Sciatic nerve (tissue), 2 donors: Measurements from ENCODE around the gene BAZ1B. TPM values are rescaled to one million over a fixed set of nuclear protein-coding genes. Genes with fewer than 3 reads are reported as not detected.
"Not testable (repeated sequence)": the region's sequence is repeated elsewhere in the genome, so short reads cannot be mapped to it uniquely, and the experiment has no call there.

Experiments used
- ATAC-seq: fragments of 200-7000 bp; cut with Tn5 transposase; one replicate; pipeline ENCODE4 v1.9.1; 2020; ENCODE audit warnings: mild to moderate bottlenecking, moderate library complexity
- DNase-seq: peaks from one replicate; pipeline ENCODE4 v3.0.0-alpha.2; 2020; ENCODE audit warnings: low spot score
- intact Hi-C: fragments of 100-400 bp; cut with DNase I; formaldehyde crosslinking; loops from one replicate; pipeline ENCODE4 v1.14.2; 2022
- total RNA-seq: library from RNA; stranded (reverse); fragmentation: NEBNext Ultra II Directional; extraction: Animal tissue kit (Norgen Biotek cat#: 25700); gene quantifications from one replicate; pipeline ENCODE4 v1.2.1, GENCODE V29; 2021
- donor health status: DM: no; HTN: no; CAD: no.
- donor health status: DM: no; HTN: no; CAD: no.

The BAZ1B gene
- total RNA-seq, result 66.9 TPM

- intact Hi-C loops, result no loop called here
- DNase-seq, result peak; percentile 98
- ATAC-seq, result peak; percentile 99
These were observed at the start of gene BAZ1B for GRCh38 chr7:73522105-73522872. BAZ1B (minus strand) TSS chr7:73522293; CDS start chr7:73521933, 360 bp downstream.

- DNase-seq (no peak), ATAC-seq (no peak)
- intact Hi-C loops, result no loop called here
These were observed 48.9 kb upstream of the BAZ1B start for GRCh38 chr7:73570977-73571376.

GRCh38 chr7:73570521-73570920 lies 48.4 kb upstream of the BAZ1B start:
- no peak for ATAC-seq

GRCh38 chr7:73569042-73569608 lies 47.0 kb upstream of the BAZ1B start:
- no peak for ATAC-seq
- no peak for DNase-seq
- intact Hi-C loops, result no loop called here

More at GRCh38 chr7:73570521-73570920, 48.4 kb upstream of the BAZ1B start:
- DNase-seq, result no peak
- intact Hi-C loops, result no loop called here

GRCh38 chr7:73567846-73568685 lies 46.0 kb upstream of the BAZ1B start:
- ATAC-seq, result no peak

GRCh38 chr7:73567140-73567539 lies 45.0 kb upstream of the BAZ1B start:
- ATAC-seq (no peak), DNase-seq (no peak)
- intact Hi-C loops, result no loop called here

More at GRCh38 chr7:73567846-73568685, 46.0 kb upstream of the BAZ1B start:
- DNase-seq, result no peak
- intact Hi-C loops, result no loop called here

- intact Hi-C loops, DNase-seq, ATAC-seq: not testable (repeated sequence)
These were observed 44.3 kb upstream of the BAZ1B start for GRCh38 chr7:73566431-73566830.

GRCh38 chr7:73565675-73566340 lies 43.7 kb upstream of the BAZ1B start:
- no peak for DNase-seq
- intact Hi-C loops, result no loop called here
- ATAC-seq, result no peak

- ATAC-seq, result no peak
- DNase-seq, result no peak
- intact Hi-C loops, result no loop called here
These were observed 38.2 kb upstream of the BAZ1B start for GRCh38 chr7:73560109-73560835.

GRCh38 chr7:73557397-73558257 lies 35.5 kb upstream of the BAZ1B start, which contains the start of gene BCL7B:
BCL7B (minus strand) TSS chr7:73557690; CDS start chr7:73557578, 112 bp downstream.
- ATAC-seq (peak; percentile 71), DNase-seq (peak; percentile 84)
- intact Hi-C loops, result no loop called here

GRCh38 chr7:73557108-73557396 lies 35.0 kb upstream of the BAZ1B start:
- intact Hi-C loops, result no loop called here
- ATAC-seq, result peak; percentile 96
- DNase-seq, result peak; percentile 95

- ATAC-seq (no peak), DNase-seq (no peak)
- intact Hi-C loops, result no loop called here
These were observed 34.4 kb upstream of the BAZ1B start for GRCh38 chr7:73556208-73557107.

GRCh38 chr7:73555411-73555982 lies 33.4 kb upstream of the BAZ1B start:
- intact Hi-C loops, result no loop called here
- DNase-seq, result no peak
- ATAC-seq, result no peak

GRCh38 chr7:73550093-73550492 lies 28.0 kb upstream of the BAZ1B start:
- ATAC-seq, intact Hi-C loops, DNase-seq: not testable (repeated sequence)

- intact Hi-C loops, result no loop called here
- no peak for DNase-seq
- ATAC-seq, result no peak
These were observed 27.1 kb upstream of the BAZ1B start for GRCh38 chr7:73549176-73549575.

- ATAC-seq (no peak), DNase-seq (no peak)
- intact Hi-C loops, result no loop called here
These were observed 25.7 kb upstream of the BAZ1B start for GRCh38 chr7:73547841-73548240.
